Stimulated activated CD8-positive, alpha-beta memory T cell treated with anti-CD3 and anti-CD28 coated beads, Interleukin-7, amount 100 ng/mL, for 1 hour (primary cell): ENCODE measurements around the gene CSF2.

Experiments
- DNase-seq, 2 donors: peaks; one replicate each; pipeline ENCODE4 v3.0.0-alpha.2; 2020; ENCODE audit warnings: low read depth in 2 of 2

The CSF2 gene

DNA sequence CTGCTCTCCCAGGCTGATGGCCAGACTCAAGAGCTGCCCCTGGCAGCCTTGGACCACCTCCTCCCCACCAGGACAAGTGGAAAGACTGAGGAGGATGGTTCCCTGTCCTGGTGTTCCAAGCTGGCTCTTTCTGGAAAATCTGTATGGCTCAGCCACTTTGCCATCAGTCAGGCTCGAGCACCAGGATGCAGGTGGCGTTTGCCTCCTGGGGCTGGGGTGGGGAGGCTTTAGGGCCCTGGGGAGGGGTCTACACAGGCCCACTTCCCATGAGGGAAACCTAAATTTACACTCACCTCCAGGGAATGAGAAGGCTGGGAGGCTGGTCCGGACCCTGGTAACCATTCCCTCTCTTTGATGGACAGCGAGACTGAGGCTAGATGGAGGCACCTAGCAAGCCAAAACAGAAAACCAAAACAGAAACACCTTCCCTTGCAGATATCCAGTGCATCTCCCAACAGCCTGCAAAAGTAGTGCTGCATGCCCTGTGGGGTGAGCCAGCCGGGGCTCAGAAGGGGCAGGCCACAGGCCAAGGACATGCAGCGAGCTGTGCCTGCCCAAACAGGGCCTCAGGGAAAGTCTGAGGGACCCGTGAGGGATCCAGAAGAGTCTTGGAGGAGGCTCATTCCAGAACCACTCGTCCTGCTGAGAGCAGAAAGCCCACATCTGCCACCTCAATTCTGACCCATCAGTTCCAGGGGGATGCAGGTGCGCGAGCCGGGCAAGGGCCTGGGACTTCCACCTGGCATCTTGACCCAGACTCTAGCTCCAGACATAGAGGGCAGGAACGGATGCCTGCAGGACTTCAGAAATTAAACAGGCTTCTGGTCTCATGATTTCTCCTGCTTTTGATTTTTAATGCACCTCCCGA, 5.4 kb upstream of the CSF2 start:
- DNase-seq: no peak

DNA sequence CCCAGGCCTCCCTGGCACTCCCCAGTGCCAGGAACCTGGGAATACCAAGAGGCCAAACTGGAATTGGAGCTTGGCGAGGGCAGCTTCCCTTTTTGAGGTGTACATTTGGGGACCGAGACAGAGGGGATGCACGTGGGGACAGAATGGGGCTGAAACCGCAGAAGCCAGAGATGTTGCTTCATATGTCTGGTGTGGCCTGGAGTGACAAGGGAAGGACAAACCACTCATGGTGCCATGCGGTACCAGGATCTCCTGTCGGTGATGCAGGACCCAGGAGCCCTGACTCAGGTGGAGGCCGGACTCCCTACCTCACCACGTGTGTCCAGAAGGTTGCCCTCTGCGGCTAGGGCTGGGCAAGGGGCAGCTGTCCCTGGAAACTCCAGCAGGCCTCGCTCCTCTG, 4.0 kb upstream of the CSF2 start:
- DNase-seq: no peak

DNA sequence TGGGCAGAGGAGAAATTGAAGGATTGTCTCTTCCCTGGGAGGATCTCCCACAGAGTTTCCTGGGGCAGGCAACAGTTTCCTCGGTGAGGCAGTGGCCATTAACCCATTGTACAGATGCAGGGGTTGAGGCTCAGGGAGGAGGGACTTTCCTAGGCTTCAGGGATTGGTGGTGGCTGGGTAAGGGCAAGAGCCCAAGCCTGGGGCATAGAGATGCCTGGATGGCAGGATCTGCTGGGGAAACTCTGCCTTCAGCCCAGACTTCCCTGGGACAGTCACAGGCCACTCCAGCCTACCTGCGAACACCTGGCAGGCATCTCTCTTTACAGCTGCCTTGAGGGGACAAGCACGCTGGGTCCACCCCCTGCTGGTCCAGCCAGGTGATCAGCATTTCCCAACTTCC, 3.6 kb upstream of the CSF2 start:
- DNase-seq: no peak

DNA sequence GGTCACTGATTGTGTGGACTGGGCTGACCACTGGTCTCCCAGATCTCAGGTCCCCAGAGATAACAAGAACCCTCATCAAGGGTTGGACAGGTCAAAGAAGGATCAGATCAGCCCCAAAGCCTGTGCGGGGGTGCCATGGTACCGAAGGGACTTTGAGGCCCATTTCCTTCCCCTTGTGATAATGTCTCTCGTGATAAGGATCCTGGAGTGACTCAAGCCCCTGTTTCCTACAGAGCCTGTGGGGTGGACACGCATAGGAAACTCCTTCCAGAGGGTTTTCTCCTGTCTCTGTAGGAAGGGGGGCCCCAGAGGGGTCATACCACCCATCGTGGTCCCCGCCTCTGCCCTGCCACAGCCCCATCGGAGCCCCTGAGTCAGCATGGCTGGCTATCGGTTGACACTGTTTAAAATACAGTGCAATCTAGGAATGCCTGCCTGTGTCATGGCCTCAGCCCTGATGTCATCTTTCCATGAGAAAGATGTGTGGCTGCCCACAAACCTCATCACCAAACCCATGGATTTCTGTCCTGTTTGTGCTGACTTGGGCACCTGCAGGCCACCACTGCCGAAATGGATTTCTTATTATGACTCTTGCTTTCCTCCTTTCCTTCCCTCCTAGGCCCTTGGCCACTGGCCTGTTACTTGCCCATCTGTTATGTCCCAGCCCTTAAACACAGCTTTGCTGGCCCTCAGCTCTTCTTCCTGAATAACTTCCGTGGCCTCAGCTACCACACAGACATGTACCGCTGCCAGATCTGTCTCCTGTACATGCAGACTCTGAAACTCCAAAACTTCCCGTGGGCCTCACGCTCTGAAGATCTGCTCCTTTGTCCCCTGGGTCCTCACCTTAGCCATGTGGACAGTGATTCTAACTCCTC, 2.9 kb upstream of the CSF2 start:
- DNase-seq: no peak

DNA sequence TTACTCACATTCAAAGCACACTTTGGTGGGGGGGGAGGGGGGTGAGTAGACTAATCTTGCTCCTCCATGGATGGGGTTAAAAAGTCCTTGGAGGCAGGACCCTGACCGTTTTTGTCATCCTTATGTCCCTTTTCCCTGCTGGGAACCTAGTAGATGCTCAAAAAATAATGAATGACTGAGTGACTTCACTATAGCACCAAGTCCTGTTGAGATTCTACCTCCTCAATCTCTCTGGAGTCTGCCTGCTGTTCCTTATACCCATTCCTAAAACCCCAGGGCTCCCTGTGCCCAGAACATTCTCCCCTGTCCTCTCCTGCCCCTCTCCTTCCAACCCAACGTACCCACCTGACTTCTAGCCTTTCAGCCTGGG, 2.3 kb upstream of the CSF2 start:
- DNase-seq: no peak

DNA sequence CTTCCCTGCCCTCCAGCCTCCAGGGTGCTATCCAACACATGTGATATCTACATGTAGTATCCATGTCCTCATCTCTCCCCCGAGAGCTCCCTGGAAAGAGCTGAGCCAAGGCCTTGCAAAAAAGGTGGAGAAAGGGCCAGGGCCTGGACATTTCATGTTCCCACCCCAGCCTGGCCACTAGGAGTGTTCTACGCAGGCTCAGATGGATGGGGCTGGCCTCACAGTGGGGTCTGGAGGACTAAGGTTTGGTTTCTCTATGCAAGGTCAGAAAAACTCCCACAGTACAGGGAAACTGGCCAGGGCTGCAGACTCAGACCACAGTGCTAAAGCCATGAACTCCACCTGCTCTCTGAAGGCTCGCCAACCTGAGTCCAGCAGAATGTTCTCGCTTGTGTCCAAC, 1.5 kb upstream of the CSF2 start:
- no peak for DNase-seq

DNA sequence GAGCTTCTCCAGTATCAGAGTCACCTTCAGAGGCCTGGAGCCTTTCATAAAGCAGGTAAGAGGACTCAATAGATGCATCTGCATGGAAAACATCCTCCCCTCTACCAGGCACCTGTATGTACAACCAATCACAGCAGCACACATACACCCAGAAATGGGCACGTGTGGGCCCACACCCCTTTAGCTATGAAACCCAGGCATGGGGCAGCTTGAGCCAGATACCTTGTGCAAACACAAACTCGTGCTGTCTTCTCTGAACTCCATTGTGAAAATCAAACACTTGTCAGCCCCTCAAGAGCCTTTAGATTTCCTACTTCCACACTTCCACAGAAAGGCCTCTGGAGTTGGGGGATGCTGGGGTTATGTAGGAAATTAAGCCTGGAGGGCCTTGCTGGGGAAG, 1.1 kb upstream of the CSF2 start:
- DNase-seq: no peak

DNA sequence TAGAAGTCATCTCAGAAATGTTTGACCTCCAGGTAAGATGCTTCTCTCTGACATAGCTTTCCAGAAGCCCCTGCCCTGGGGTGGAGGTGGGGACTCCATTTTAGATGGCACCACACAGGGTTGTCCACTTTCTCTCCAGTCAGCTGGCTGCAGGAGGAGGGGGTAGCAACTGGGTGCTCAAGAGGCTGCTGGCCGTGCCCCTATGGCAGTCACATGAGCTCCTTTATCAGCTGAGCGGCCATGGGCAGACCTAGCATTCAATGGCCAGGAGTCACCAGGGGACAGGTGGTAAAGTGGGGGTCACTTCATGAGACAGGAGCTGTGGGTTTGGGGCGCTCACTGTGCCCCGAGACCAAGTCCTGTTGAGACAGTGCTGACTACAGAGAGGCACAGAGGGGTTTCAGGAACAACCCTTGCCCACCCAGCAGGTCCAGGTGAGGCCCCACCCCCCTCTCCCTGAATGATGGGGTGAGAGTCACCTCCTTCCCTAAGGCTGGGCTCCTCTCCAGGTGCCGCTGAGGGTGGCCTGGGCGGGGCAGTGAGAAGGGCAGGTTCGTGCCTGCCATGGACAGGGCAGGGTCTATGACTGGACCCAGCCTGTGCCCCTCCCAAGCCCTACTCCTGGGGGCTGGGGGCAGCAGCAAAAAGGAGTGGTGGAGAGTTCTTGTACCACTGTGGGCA, 642 bp downstream of the CSF2 start:
- DNase-seq: no peak

DNA sequence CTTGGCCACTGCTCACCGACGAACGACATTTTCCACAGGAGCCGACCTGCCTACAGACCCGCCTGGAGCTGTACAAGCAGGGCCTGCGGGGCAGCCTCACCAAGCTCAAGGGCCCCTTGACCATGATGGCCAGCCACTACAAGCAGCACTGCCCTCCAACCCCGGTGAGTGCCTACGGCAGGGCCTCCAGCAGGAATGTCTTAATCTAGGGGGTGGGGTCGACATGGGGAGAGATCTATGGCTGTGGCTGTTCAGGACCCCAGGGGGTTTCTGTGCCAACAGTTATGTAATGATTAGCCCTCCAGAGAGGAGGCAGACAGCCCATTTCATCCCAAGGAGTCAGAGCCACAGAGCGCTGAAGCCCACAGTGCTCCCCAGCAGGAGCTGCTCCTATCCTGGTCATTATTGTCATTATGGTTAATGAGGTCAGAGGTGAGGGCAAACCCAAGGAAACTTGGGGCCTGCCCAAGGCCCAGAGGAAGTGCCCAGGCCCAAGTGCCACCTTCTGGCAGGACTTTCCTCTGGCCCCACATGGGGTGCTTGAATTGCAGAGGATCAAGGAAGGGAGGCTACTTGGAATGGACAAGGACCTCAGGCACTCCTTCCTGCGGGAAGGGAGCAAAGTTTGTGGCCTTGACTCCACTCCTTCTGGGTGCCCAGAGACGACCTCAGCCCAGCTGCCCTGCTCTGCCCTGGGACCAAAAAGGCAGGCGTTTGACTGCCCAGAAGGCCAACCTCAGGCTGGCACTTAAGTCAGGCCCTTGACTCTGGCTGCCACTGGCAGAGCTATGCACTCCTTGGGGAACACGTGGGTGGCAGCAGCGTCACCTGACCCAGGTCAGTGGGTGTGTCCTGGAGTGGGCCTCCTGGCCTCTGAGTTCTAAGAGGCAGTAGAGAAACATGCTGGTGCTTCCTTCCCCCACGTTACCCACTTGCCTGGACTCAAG, 1.5 kb downstream of the CSF2 start:
- DNase-seq: no peak

DNA sequence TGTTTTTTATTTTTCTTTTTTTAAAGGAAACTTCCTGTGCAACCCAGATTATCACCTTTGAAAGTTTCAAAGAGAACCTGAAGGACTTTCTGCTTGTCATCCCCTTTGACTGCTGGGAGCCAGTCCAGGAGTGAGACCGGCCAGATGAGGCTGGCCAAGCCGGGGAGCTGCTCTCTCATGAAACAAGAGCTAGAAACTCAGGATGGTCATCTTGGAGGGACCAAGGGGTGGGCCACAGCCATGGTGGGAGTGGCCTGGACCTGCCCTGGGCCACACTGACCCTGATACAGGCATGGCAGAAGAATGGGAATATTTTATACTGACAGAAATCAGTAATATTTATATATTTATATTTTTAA, 2.1 kb downstream of the CSF2 start:
- DNase-seq: no peak

DNA sequence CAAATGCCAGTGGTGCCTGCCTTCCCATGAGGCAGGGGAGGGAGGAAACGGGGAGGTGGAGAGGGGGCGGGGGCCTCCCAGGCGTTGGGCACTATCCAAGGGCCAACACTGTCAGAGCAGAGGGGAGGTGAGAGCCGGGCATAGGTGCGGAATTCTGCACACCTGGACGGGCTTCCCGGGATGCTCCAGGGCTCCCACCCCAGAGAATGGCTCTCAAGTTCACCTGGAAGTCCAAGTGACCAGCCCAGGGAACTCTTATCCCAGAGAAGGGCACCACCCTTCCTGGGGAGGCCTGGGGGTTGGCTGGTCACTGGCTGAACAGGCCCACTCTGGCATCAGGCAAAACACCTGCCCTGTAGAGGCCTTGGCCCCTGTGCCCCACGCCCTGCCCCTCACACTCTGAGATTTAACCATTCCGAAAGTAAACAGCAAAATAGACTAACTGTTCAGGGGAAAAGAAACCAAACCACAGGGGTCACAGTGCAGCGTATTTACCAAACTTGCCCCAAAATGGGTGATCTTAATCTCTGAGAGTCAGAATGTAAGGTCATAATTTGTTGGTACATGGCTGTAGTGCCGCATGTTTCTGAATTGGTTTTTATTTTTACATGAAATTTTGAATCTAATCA, 2.7 kb downstream of the CSF2 start:
- DNase-seq: no peak

DNA sequence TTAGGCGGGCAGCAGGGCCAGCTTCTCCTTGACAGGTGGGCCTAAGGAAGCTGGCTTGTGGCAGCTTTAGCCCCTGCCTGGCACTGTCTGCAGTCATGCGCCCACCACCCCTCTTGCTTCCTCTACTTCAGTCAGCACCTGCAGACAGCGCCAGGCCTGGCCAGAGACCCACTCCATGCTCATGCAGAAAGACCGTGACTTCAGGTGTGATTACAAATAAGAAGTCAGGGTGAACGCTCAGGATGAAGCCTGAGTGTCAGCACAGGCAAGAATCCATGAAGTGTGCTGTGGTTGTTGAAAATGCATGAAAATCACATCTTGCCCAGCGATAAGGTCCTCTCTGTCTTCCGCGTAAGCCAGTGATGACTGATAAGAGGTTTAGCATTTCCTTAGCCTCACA, 3.4 kb downstream of the CSF2 start:
- no peak for DNase-seq

DNA sequence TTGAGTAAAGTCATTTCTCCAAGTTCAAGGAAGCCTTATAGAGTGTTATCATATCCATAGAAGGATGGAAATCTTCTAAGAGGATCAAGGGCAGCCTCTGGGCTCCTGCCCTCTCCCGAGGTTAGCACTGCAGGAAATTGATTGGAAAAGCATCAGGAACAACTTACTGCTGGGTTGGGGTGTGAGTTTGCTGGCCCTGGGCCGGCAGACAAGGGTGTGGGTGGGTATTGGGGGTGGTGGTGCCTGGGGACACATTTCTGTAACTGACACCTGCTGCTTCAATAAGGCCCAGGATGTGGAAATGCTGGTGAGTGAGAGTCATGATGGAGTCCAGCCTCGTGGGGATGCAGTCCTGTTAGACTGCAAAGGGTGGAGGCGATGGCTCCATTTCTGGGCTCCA, 5.5 kb downstream of the CSF2 start:
- no peak for DNase-seq

DNA sequence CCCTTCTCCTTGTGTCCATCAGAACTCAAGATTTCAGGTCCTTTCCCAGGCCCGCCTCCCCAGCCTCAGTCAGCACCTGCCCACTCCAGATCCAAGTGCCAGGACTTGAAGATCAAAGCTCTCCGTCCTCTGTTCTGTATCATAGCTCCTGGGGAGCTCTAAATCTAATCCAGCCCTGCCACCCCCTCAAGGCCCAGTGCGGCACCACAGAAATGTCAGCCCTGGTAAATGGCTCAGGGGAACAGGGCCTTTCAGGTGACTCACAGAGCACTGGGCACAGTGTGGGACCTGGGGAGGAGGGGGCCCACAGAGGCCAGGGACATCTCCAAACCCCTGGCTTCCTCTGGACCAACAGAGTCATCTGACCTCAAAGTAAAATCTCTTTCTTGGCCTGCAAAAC, 6.0 kb downstream of the CSF2 start:
- no peak for DNase-seq

DNA sequence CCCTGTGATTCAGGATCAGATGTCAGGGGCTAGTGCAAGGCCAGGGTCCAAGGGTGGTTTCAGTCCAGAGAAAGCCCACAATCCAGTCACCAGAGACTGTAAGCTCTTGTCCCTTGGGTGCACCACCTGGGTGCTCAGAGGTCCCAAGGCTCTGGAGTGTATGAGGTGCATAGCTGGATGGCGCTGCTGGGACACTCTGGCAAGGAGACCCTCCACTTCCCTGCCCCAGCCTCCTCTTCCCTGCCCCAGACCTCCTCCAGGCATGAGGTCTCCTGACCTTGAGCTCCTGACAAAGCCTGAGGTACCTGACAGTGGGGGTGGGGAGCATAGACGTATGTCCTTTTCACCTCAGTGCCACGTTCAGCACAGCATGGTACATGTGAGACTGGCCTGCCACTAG, 7.0 kb downstream of the CSF2 start:
- no peak for DNase-seq

DNA sequence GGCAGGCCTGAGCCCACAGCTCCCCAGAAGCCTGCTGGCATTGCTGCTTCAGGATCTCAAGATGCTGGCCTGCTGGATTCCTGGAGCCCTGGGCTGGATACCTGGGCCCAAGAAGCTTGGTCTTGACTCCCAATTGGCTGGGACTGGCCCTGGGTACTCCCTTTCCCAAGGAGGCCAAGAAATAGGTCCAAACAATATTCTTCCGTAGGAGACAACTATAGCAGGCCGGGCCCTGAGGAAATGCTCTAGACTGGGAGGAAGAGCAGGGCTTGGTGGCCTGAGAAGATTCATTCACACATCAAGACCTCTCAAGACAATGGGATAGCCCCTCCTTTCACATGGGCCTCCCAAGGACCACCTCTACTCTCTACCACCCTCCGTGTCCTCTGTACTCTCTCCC, 7.9 kb downstream of the CSF2 start:
- DNase-seq: no peak

DNA sequence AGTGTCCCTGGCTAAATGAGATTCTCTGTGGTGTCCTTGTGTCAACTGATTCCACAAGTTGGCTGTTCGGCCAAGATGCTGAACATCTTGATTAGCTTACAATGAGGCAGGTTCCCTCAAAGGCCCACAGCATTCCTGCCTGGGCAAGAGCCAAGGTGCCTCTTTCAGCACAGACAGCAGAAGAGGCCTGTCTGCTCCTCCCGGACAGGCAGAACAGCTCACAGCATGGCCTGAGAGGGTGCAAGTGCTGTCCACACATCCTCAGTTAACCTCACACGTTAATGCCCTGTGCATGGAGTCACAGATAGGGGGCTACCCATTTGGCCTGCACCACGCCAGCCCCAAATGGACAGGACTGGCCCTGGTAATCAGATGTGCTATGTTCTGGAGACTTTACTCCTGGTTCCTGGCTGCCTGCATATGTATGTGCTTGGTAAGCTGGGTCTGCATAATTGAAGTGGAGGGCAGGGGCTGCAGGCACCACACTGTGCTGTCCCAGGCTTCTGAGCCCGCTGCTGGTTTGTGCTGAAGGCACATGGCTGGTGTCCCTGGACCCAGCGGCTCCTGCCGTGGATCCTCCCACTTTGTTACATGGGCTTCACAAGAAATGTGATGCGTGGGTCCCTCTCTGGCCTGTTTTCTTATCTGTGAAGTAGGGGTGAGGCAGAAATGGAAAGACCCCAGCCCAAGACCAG, 8.9 kb downstream of the CSF2 start:
- no peak for DNase-seq

DNA sequence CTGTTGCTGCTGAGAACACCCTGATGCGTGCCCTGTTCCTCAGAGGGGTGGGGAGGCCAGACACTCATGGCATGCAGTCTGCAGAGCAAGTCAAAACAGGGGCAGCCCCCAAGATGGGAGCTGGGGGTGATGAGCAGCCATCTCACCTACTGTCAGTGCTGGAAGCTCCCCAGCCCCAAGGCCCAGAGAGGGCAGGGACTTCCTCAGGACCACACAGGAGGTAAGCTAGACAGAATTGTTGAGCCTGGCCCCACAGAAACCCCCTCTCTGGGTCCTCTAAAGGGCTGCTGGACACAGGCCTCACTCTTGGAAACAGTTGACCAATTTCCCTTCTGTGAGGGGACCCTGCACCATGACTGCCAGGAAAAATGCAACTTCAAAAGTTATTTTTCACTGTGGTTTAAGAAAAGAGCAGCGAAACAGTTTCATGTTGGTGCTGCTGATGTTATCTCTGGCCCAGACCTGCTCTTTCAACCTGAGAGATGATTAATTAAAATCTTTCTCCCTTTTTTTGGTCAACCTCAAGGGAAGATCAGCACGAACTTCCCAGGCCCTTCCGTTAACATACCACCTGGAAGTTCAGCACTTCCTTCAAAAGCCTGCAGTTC, 9.6 kb downstream of the CSF2 start:
- DNase-seq: no peak

DNA sequence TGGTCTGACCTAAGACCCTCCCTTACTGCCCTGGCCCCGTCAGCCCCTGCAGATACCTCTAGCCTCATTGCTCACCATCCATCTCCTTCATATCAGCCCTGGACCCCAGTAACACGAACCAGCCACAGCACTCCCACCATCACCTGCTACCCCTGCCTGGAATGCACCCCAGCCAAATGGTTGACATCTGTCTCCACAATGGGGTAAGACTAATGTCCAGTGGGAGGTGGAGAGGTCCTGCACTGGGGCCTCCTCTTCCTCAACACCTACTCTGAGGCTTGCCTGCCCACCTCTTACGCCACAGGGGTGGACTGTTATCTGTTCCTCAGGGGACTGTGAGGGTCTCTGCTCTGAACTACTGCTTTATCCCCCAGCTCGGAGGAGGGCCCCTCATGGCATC, 12.1 kb downstream of the CSF2 start:
- DNase-seq: no peak

DNA sequence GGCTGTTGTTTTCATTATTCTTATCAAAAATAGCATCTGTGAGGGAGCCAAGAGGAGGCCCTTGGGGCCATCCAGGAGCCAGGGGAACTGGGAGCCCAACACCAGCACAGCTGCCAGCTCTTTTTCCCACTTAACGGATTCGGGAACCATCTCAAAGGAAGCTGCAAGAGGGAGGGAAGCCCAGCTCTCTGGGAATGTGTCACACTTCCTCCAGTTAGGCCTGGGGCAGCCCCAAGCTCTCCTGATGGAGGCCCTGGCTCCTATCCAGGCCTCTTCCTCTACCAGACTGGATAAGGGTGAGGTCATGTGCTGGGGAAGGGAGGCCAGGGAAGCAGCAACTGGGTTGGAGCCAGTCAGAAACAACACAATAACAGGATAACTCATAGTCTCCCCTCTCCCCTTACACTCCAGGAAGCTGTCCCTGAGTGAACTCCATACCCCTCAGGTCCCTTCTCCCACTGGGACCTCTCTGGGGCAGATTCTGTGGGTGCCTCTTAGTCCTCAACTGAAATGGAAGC, 12.7 kb downstream of the CSF2 start:
- DNase-seq: no peak
